Measurements from ENCODE around the gene FAM20B.

FAM20B gene

GRCh38 chr1:179026813-179027669, 1.3 kb downstream of the FAM20B start:
- H3K27ac ChIP-seq (replicated peaks), result peak overlapping the region; percentile 96
- TF ChIP-seq CTCF (IDR thresholded peaks at IDR 0.05; ENCODE audit: insufficient read depth, low read length), result no peak
- no peak for TF ChIP-seq GABPA (IDR thresholded peaks at IDR 0.05; ENCODE audit: low read depth)
- TF ChIP-seq SPI1 (IDR thresholded peaks at IDR 0.05; ENCODE audit: borderline replicate concordance, low read depth), result peak; percentile 55
- TF ChIP-seq REST (IDR thresholded peaks at IDR 0.05; ENCODE audit: insufficient replicate concordance, low read depth), result no peak
- DNase-seq (ENCODE audit: low read depth in 1 of 2, low spot score in 1 of 2), result no peak
- H3K27me3 ChIP-seq (ENCODE audit: insufficient read depth, poor library complexity, severe bottlenecking), result no peaks in the 10 kb centered on the region
- H3K4me3 ChIP-seq (replicated peaks; ENCODE audit: insufficient read depth, low read length), result peak overlapping the region; percentile 74

GRCh38 chr1:179029321-179029759, 3.6 kb downstream of the FAM20B start:
- TF ChIP-seq SPI1 (IDR thresholded peaks at IDR 0.05; ENCODE audit: borderline replicate concordance, low read depth) (no peak), POLR2AphosphoS5 (IDR thresholded peaks at IDR 0.05; ENCODE audit: low read depth) (no peak), GABPA (IDR thresholded peaks at IDR 0.05; ENCODE audit: low read depth) (no peak)
- no peak for DNase-seq (ENCODE audit: low read depth in 1 of 2, low spot score in 1 of 2)
- H3K27ac ChIP-seq (replicated peaks), result no peak overlapping the region; the same call in 1 of the 2 replicates
- H3K4me3 ChIP-seq (replicated peaks; ENCODE audit: insufficient read depth, low read length), result no peak overlapping the region
- H3K27me3 ChIP-seq (ENCODE audit: insufficient read depth, poor library complexity, severe bottlenecking), result no peaks in the 10 kb centered on the region

DNA sequence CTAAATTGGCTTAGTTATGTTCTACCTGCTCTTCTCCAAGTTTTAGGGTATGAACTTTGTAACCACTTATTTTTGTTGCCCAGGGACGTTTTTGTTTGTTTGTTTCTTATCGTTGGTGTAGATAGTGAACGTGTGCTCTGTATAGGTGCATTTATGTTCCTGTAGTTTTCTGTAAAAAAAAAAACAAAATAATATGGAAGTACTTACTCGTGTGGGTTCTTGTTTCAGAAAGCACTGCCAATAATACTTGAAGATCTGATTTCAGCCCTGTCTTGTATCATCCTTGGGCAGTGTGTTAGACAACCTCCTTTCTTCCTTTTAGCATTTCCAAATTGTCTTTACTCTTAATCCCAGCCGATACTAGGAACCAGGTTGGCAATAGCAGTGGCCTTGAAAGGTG, 4.4 kb downstream of the FAM20B start:
- Histone ChIP-seq H3K4me3 (replicated peaks; ENCODE audit: insufficient read depth, low read length) (no peak overlapping the region), H3K27me3 (ENCODE audit: insufficient read depth, poor library complexity, severe bottlenecking) (no peaks in the 10 kb centered on the region), H3K27ac (replicated peaks) (no peak overlapping the region)
- TF ChIP-seq REST (IDR thresholded peaks at IDR 0.05; ENCODE audit: insufficient replicate concordance, low read depth) (no peak), SPI1 (IDR thresholded peaks at IDR 0.05; ENCODE audit: borderline replicate concordance, low read depth) (no peak), CTCF (IDR thresholded peaks at IDR 0.05; ENCODE audit: insufficient read depth, low read length) (no peak), GABPA (IDR thresholded peaks at IDR 0.05; ENCODE audit: low read depth) (no peak), POLR2AphosphoS5 (IDR thresholded peaks at IDR 0.05; ENCODE audit: low read depth) (no peak)
- DNase-seq (ENCODE audit: low read depth in 1 of 2, low spot score in 1 of 2), result no peak

DNA sequence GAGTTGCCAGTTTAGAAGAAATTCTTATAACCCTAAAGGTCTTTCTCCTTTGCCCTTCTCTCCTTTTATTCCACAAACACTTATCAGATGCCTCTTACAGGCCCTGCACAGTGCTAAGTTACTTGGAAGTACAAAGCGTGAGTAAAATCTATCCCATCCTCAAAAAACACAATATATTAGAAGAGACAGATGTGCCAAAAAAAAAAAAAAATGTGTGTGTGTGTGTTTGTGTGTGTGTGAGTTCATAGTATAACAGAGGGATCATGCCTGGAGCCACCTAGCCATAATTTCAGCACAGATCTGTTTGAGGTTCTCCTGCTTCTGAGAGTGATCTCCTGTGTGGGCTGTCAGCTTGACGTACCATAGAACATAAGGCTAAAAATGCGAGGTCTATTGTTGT, 5.0 kb downstream of the FAM20B start:
- H3K4me3 ChIP-seq (replicated peaks; ENCODE audit: insufficient read depth, low read length), result no peak overlapping the region
- H3K27ac ChIP-seq (replicated peaks), result no peak overlapping the region
- no peak for DNase-seq (ENCODE audit: low read depth in 1 of 2, low spot score in 1 of 2)
- H3K27me3 ChIP-seq (ENCODE audit: insufficient read depth, poor library complexity, severe bottlenecking), result no peaks in the 10 kb centered on the region
- TF ChIP-seq SPI1 (IDR thresholded peaks at IDR 0.05; ENCODE audit: borderline replicate concordance, low read depth) (no peak), GABPA (IDR thresholded peaks at IDR 0.05; ENCODE audit: low read depth) (no peak), CTCF (IDR thresholded peaks at IDR 0.05; ENCODE audit: insufficient read depth, low read length) (no peak), POLR2AphosphoS5 (IDR thresholded peaks at IDR 0.05; ENCODE audit: low read depth) (no peak), REST (IDR thresholded peaks at IDR 0.05; ENCODE audit: insufficient replicate concordance, low read depth) (no peak)
